GDM1 (cell line): ENCODE measurements around the gene WFIKKN1.

Source experiments
- DNase-seq: peaks from one replicate; lab custom pipeline; 2025; lab: John Stamatoyannopoulos, UW

WFIKKN1 gene

GRCh38 chr16:657487-657886, 26.7 kb downstream of the WFIKKN1 start:
- no peak for DNase-seq

GRCh38 chr16:658679-659571, 28.1 kb downstream of the WFIKKN1 start:
- no peak for DNase-seq

GRCh38 chr16:659618-660017, 28.8 kb downstream of the WFIKKN1 start:
- no peak for DNase-seq

- no peak for DNase-seq
Measured at GRCh38 chr16:660132-660458, 29.3 kb downstream of the WFIKKN1 start.

- no peak for DNase-seq
Measured at GRCh38 chr16:660459-661183, 29.8 kb downstream of the WFIKKN1 start.

GRCh38 chr16:661184-661821, 30.5 kb downstream of the WFIKKN1 start:
- DNase-seq: no peak

- DNase-seq: no peak
Measured at GRCh38 chr16:662095-662494, 31.3 kb downstream of the WFIKKN1 start.

GRCh38 chr16:662597-662996, 31.8 kb downstream of the WFIKKN1 start:
- no peak for DNase-seq

GRCh38 chr16:666572-666971, 35.8 kb downstream of the WFIKKN1 start:
- DNase-seq: no peak

- DNase-seq: no peak
Measured at GRCh38 chr16:667113-667779, 36.5 kb downstream of the WFIKKN1 start.

GRCh38 chr16:667780-668518, 37.2 kb downstream of the WFIKKN1 start, which contains the start of gene RHOT2:
Gene RHOT2, plus strand, starts transcription at chr16:668132. Its CDS starts 68 bp downstream, at chr16:668200.
- peak; percentile 90 for DNase-seq

- no peak for DNase-seq
Measured at GRCh38 chr16:668519-669171, 37.9 kb downstream of the WFIKKN1 start.

- no peak for DNase-seq
Measured at GRCh38 chr16:669666-670065, 38.9 kb downstream of the WFIKKN1 start.

- no peak for DNase-seq
Measured at GRCh38 chr16:670485-671352, 39.9 kb downstream of the WFIKKN1 start.

GRCh38 chr16:671353-672131, 40.8 kb downstream of the WFIKKN1 start:
- DNase-seq: no peak

- no peak for DNase-seq
Measured at GRCh38 chr16:672371-672770, 41.6 kb downstream of the WFIKKN1 start.

- no peak for DNase-seq
Measured at GRCh38 chr16:672851-673250, 42.1 kb downstream of the WFIKKN1 start.

- DNase-seq: no peak
Measured at GRCh38 chr16:673399-673991, 42.7 kb downstream of the WFIKKN1 start.
